Measurements from ENCODE around the gene RIMBP2.

- TF ChIP-seq ATF2 (tag by site-specific recombination; IDR thresholded peaks at IDR 0.05; ENCODE audit: low read depth) (no peak), CTCF (tag by site-specific recombination; IDR thresholded peaks at IDR 0.05) (no peak), ZNF324 (tag by site-specific recombination; IDR thresholded peaks at IDR 0.05) (no peak), KLF9 (tag by site-specific recombination; IDR thresholded peaks at IDR 0.05; ENCODE audit: low read depth) (no peak)
Measured at GRCh38 chr12:130354407-130354806, 361.7 kb downstream of the RIMBP2 start.

Data from HEK293 (cell line).